GM18858 (cell line): ENCODE data around the gene TECTA.
"Not testable (repeated sequence)": the region's sequence is repeated elsewhere in the genome, so short reads cannot be mapped to it uniquely, and the experiment has no call there.

ENCODE experiments used
- ATAC-seq: cut with Tn5 transposase; IDR thresholded peaks from one replicate; pipeline ENCODE4 v1.9.1; 2021; ENCODE audit not compliant: unreplicated experiment

Gene TECTA

GRCh38 chr11:121089566-121089965, 11.5 kb upstream of the TECTA start:
- ATAC-seq, result no peak

- ATAC-seq, result no peak
These were observed 10.8 kb upstream of the TECTA start for GRCh38 chr11:121090145-121090721.

- no peak for ATAC-seq
These were observed 9.4 kb upstream of the TECTA start for GRCh38 chr11:121091492-121092152.

- no peak for ATAC-seq
These were observed 5.5 kb upstream of the TECTA start for GRCh38 chr11:121095561-121095960.

GRCh38 chr11:121099364-121099763, 1.7 kb upstream of the TECTA start:
- ATAC-seq, result no peak

GRCh38 chr11:121099885-121100284, 1.2 kb upstream of the TECTA start:
- no peak for ATAC-seq

- no peak for ATAC-seq
These were observed 3.3 kb downstream of the TECTA start for GRCh38 chr11:121104312-121104762.

GRCh38 chr11:121105063-121105480, 4.0 kb downstream of the TECTA start:
- no peak for ATAC-seq

GRCh38 chr11:121105481-121106195, 4.6 kb downstream of the TECTA start:
- ATAC-seq, result no peak

- ATAC-seq, result no peak
These were observed 5.8 kb downstream of the TECTA start for GRCh38 chr11:121106812-121107211.

GRCh38 chr11:121108413-121108812, 7.4 kb downstream of the TECTA start:
- no peak for ATAC-seq

GRCh38 chr11:121109471-121109870, 8.4 kb downstream of the TECTA start:
- ATAC-seq, result no peak

GRCh38 chr11:121109916-121110586, 9.0 kb downstream of the TECTA start:
- no peak for ATAC-seq

- no peak for ATAC-seq
These were observed 10.1 kb downstream of the TECTA start for GRCh38 chr11:121110871-121111724.

- no peak for ATAC-seq
These were observed 11.7 kb downstream of the TECTA start for GRCh38 chr11:121112498-121113455.

GRCh38 chr11:121113611-121114010, 12.6 kb downstream of the TECTA start:
- no peak for ATAC-seq

GRCh38 chr11:121115024-121115423, 14.0 kb downstream of the TECTA start:
- not testable (repeated sequence) for ATAC-seq

GRCh38 chr11:121117788-121118187, 16.7 kb downstream of the TECTA start:
- no peak for ATAC-seq

- no peak for ATAC-seq
These were observed 18.4 kb downstream of the TECTA start for GRCh38 chr11:121119440-121119839.

- no peak for ATAC-seq
These were observed 21.3 kb downstream of the TECTA start for GRCh38 chr11:121122328-121122727.
